HAP-1 (cell line): ENCODE data around the gene CASR.
"Not testable (repeated sequence)": the region's sequence is repeated elsewhere in the genome, so short reads cannot be mapped to it uniquely, and the experiment has no call there.

Experiments used
- DNase-seq, 2 experiments: peaks; one replicate each; pipeline ENCODE4 v3.0.0-alpha.2; 2016 to 2020; ENCODE audit warnings: low spot score in 2 of 2
- H3K27me3 ChIP-seq: fragments of 250-450 bp; sonication (Bioruptor Pico); 2 replicates; pipeline ENCODE4 v1.5.1; 2020; ENCODE audit warnings: low read depth, mild to moderate bottlenecking, moderate library complexity
- H3K36me3 ChIP-seq: fragments of 250-450 bp; sonication (Bioruptor Pico); replicated peaks from 2 replicates; pipeline ENCODE4 v1.5.1; 2020; ENCODE audit warnings: mild to moderate bottlenecking
- H3K4me1 ChIP-seq: fragments of 250-450 bp; sonication (Bioruptor Pico); 2 replicates; pipeline ENCODE4 v1.5.1; 2020; ENCODE audit warnings: mild to moderate bottlenecking
- H3K4me3 ChIP-seq: fragments of 250-450 bp; sonication (Bioruptor Pico); 2 replicates; pipeline ENCODE4 v1.5.1; 2020; ENCODE audit warnings: mild to moderate bottlenecking, moderate library complexity
- H3K9me3 ChIP-seq: fragments of 250-450 bp; sonication (Bioruptor Pico); 2 replicates; pipeline ENCODE4 v1.5.1; 2020; ENCODE audit warnings: mild to moderate bottlenecking, moderate library complexity
- in situ Hi-C: fragments of 300-500 bp; cut with MboI; formaldehyde crosslinking; loops from 3 replicates; pipeline ENCODE4 v1.14.3; 2020; ENCODE audit warnings: low sequenced_read_pairs, inconsistent platforms, mixed read lengths

CASR gene

GRCh38 chr3:122183521-122183892 lies at the start of gene CASR:
CASR (plus strand) TSS chr3:122183668; CDS start chr3:122254190, 70,522 bp downstream.
- Histone ChIP-seq H3K36me3 (no peaks in the 10 kb centered on the region), H3K4me3 (no peak within 1 kb of the TSS), H3K27me3 (no peaks in the 10 kb centered on the region), H3K4me1 (no peaks in the 10 kb centered on the region), H3K9me3 (no peaks in the 10 kb centered on the region)
- no peak for DNase-seq
- in situ Hi-C loops: no loop called here

- Histone ChIP-seq H3K27me3 (no peaks in the 10 kb centered on the region), H3K4me3 (no peak overlapping the region), H3K4me1 (no peaks in the 10 kb centered on the region), H3K36me3 (no peaks in the 10 kb centered on the region), H3K9me3 (no peaks in the 10 kb centered on the region)
- DNase-seq: no peak
- in situ Hi-C loops: no loop called here
These were observed 37.0 kb upstream of the CASR start for GRCh38 chr3:122146466-122146865.

DNA sequence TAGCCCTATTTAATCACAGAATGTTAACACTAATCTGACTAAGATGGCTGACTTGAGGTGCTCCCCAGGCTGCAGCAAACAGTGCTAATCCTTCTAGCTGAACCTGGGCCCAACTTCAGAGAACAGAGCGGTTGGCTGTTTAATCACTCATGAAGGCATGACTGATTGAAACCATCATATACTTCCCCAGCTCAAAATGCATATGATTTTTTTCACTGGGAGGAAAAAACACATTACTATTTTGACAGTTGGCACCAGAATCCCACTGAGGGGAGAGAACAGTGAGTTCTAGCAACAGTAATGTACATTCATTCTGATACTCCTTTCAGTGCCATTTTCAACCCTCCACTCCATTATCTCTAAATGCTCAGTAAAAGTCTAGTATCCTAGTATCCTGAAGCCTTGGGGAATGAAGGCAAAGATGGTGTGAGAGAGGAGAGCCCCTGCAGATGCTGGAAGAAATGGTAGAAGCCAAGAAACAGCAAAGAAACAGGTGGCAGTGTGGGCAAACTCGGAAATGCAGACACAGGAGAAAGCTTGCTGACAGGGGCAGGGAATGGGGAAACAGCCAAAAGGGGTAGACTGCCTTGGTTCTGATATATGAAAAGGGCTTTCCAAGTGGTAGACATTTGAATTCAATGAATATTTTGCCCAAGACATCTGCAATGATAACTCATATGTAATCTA lies 34.4 kb upstream of the CASR start:
- H3K27me3 ChIP-seq: no peaks in the 10 kb centered on the region
- in situ Hi-C loops: no loop called here

GRCh38 chr3:122151480-122151879 lies 32.0 kb upstream of the CASR start:
- no peaks in the 10 kb centered on the region for H3K27me3 ChIP-seq
- H3K36me3 ChIP-seq: no peaks in the 10 kb centered on the region
- no peak overlapping the region for H3K4me3 ChIP-seq
- 0 out of 2 replicates have a peak, but pooled peaks cover 2% of the 10 kb centered on the region for H3K9me3 ChIP-seq
- no peak for DNase-seq
- in situ Hi-C loops: no loop called here
- no peaks in the 10 kb centered on the region for H3K4me1 ChIP-seq

More for the DNA sequence above, 34.4 kb upstream of the CASR start:
- no peaks in the 10 kb centered on the region for H3K36me3 ChIP-seq
- H3K4me1 ChIP-seq: no peaks in the 10 kb centered on the region
- H3K4me3 ChIP-seq: no peak overlapping the region
- DNase-seq: no peak
- no peaks in the 10 kb centered on the region for H3K9me3 ChIP-seq

DNA sequence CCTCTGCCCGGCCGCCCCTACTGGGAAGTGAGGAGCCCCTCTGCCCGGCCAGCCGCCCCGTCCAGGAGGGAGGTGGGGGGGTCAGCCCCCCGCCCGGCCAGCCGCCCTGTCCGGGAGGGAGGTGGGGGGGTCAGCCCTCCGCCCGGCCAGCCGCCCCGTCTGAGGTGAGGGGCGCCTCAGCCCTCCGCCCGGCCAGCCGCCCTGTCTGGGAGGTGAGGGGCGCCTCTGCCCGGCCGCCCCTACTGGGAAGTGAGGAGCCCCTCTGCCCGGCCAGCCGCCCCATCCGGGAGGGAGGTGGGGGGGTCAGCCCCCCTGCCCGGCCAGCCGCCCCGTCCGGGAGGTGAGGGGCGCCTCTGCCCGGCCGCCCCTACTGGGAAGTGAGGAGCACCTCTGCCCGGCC lies 18.5 kb upstream of the CASR start:
- in situ Hi-C loops, H3K9me3 ChIP-seq, H3K4me1 ChIP-seq, DNase-seq, H3K4me3 ChIP-seq, H3K36me3 ChIP-seq, H3K27me3 ChIP-seq: not testable (repeated sequence)

DNA sequence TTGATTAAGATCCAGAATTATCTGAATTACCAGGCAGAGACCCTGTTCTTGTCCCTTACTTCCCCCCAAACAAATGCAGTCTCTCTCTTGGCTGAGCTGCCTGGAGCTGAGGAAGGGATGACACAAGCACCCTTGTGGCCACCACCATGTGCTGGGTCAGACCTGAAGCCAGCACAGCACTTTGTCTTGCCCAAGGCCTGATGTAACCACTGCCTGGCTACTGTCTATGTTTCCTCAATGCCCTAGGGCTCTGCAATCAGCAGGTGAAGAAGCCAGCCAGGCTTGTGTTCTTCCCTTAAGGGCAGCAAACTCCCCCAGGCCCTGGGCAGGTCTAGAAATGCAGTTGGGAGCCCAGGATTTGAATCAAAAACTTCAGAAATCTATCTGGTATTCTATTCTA lies 15.8 kb upstream of the CASR start:
- no peaks in the 10 kb centered on the region for H3K9me3 ChIP-seq
- no peaks in the 10 kb centered on the region for H3K4me1 ChIP-seq
- in situ Hi-C loops: no loop called here
- H3K4me3 ChIP-seq: no peak overlapping the region
- no peaks in the 10 kb centered on the region for H3K36me3 ChIP-seq
- no peaks in the 10 kb centered on the region for H3K27me3 ChIP-seq
- DNase-seq: no peak

DNA sequence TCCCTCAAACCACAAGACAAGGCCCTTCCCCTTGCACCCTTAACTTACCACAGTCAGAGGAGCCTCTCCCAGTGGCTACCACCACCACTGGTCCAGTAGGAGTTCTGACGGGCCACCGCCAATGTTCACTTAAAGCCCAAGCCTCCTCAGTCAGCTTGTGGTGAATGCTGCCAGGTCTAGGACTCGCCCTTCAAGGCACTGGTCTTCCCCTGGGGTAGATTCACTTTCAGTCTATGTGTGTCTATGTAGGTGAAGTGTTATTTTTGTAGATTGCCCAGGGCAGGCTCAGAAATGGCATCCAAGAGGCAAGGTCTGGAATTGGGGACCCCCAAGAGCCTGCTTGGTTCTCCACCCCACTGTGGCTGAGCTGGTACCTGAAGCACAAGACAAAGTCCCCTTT lies 15.4 kb upstream of the CASR start:
- H3K4me1 ChIP-seq: no peaks in the 10 kb centered on the region
- H3K27me3 ChIP-seq: no peaks in the 10 kb centered on the region
- H3K36me3 ChIP-seq: no peaks in the 10 kb centered on the region
- in situ Hi-C loops: no loop called here
- H3K9me3 ChIP-seq: no peaks in the 10 kb centered on the region
- no peak overlapping the region for H3K4me3 ChIP-seq
- DNase-seq: no peak

GRCh38 chr3:122169911-122170310 lies 13.6 kb upstream of the CASR start:
- Histone ChIP-seq H3K27me3 (no peaks in the 10 kb centered on the region), H3K36me3 (no peaks in the 10 kb centered on the region), H3K9me3 (no peaks in the 10 kb centered on the region), H3K4me1 (no peaks in the 10 kb centered on the region), H3K4me3 (no peak overlapping the region)
- in situ Hi-C loops: no loop called here
- no peak for DNase-seq

DNA sequence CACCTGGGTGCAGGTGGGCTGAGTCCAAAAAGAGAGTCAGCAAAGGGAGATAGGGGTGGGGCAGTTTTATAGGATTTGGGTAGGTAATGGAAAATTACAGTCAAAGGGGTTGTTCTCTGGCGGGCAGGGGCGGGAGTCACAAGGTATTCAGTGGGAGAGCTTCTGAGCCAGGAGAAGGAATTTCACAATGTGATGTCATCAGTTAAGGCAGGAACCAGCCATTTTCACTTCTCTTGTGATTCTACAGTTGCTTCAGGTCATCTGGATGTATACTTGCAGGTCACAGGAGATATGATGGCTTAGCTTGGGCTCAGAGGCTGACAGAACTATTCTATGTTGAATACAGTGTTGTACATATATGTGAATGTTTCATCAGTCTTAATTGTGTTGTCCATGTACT lies 12.1 kb upstream of the CASR start:
- H3K9me3 ChIP-seq, H3K4me1 ChIP-seq, H3K4me3 ChIP-seq, H3K27me3 ChIP-seq, DNase-seq, H3K36me3 ChIP-seq, in situ Hi-C loops: not testable (repeated sequence)

DNA sequence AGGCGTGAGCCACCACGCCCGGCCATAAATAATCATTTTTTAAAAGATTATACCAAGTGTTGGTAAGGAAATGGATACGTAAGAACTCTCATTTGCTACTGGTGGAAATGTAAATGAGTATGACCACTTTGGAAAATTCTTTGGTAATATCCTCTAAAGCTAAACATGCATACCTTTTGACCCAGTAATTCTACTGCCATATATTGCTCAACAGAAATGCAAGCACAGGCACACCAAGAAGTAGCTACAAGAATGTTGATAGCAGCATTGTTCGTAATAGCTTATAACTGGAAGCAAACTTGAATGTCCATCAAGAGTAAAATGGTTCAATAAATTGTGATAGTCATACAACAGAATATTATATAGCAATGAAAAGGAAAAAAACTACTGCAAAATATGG lies 4.8 kb upstream of the CASR start:
- no peak for DNase-seq
- Histone ChIP-seq H3K36me3 (no peaks in the 10 kb centered on the region), H3K27me3 (no peaks in the 10 kb centered on the region), H3K4me1 (no peaks in the 10 kb centered on the region), H3K4me3 (no peak overlapping the region), H3K9me3 (no peaks in the 10 kb centered on the region)
- in situ Hi-C loops: no loop called here

DNA sequence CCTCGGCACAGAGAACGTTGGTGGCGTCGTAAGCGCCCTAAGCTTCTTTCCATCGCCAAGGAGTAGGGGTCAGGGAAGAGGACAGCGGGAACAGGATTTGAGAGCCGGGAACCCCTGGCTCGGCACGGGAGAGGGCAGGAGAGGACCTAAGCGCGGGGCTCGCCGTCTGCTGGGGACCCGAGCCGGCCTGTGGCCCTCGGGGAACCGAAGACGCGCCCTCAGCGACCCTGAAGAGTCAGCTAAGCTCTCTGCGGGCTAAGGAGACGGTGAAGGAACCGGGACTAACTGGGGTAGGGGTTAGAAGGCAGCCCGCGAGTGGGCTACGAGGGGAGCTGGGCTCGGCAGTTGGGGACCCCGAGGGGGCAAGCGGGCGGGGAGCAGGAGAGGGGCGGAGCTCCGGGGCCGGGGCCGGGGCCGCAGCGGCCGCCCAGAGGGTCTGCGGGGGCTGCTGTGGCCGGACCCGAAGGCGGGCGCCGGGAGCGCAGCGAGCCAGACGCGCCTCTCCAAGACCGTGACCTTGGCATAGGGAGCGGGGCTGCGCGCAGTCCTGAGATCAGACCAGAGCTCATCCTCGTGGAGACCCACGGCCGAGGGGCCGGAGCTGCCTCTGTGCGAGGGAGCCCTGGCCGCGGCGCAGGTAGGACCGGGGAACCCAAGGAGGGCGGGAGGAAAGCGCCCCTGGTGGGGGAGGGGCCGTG lies 574 bp downstream of the CASR start:
- H3K4me1 ChIP-seq: no peaks in the 10 kb centered on the region
- H3K4me3 ChIP-seq: no peak overlapping the region
- no peaks in the 10 kb centered on the region for H3K9me3 ChIP-seq
- H3K27me3 ChIP-seq: no peaks in the 10 kb centered on the region
- no peak for DNase-seq
- in situ Hi-C loops: no loop called here
- H3K36me3 ChIP-seq: no peaks in the 10 kb centered on the region

DNA sequence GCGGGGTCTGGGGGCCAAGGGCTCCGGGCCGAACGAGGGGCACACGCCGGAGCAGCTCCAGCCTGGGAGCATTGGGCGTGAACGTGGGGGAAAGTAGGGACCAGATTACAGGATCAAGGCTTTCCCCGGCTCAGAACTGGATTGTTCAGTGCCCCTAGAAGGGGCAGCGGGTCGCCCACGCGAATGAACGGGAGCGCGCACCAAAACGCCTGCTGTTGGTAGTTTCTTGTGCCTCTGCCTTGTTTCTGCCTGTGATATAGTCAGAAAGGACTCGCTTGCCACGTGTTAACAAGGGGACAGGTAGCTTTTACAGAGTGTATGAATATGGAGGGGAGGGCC lies 1.1 kb downstream of the CASR start:
- no peaks in the 10 kb centered on the region for H3K27me3 ChIP-seq
- H3K4me1 ChIP-seq: no peaks in the 10 kb centered on the region
- no peak overlapping the region for H3K4me3 ChIP-seq
- H3K36me3 ChIP-seq: no peaks in the 10 kb centered on the region
- in situ Hi-C loops: no loop called here
- H3K9me3 ChIP-seq: no peaks in the 10 kb centered on the region
- DNase-seq: no peak

DNA sequence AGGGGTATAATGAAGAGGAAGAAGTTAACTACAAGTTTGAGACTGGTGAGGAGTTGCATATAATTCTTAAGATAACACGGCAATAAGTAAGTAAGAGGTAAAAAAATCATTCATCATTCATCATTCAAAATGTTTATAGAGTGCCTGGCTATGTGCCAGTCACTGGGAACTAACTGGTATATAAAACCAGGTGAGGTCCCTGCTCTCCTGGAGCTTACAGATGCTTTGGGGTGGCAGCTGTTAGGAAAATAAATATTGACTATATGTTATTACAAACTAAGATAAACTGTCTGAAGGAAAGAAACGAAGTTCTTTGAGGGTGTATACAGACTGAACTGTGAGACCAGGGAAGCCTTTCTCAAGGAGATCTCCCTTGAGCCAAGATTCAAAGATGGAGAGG lies 2.9 kb downstream of the CASR start:
- no peak for DNase-seq
- Histone ChIP-seq H3K4me3 (no peak overlapping the region), H3K27me3 (no peaks in the 10 kb centered on the region), H3K36me3 (no peaks in the 10 kb centered on the region), H3K9me3 (no peaks in the 10 kb centered on the region), H3K4me1 (no peaks in the 10 kb centered on the region)
- in situ Hi-C loops: no loop called here

GRCh38 chr3:122188737-122189136 lies 5.3 kb downstream of the CASR start:
- no peaks in the 10 kb centered on the region for H3K9me3 ChIP-seq
- no peaks in the 10 kb centered on the region for H3K27me3 ChIP-seq
- H3K4me3 ChIP-seq: no peak overlapping the region
- DNase-seq: no peak
- H3K36me3 ChIP-seq: no peaks in the 10 kb centered on the region
- in situ Hi-C loops: no loop called here
- no peaks in the 10 kb centered on the region for H3K4me1 ChIP-seq

DNA sequence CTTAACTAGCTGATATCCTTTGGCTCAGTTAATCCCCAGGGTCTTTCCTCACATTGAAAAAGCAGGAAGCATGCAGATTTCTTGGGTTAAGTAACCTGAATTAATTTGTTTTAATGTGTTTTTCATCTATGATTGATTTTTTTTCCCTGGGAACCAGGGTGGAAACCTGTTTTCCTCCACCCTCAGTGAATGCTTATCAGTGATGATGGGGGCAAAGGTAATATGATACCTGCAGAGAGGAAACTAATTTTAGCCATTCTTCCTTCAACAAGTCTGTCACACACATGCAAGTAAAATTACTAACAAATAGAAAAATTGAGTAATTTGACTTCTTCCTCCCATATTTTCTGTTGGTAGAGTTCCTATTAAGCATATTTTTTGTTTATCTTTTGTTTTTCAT lies 5.9 kb downstream of the CASR start:
- in situ Hi-C loops: no loop called here
- no peaks in the 10 kb centered on the region for H3K27me3 ChIP-seq
- no peak for DNase-seq
- H3K4me3 ChIP-seq: no peak overlapping the region
- no peaks in the 10 kb centered on the region for H3K36me3 ChIP-seq
- no peaks in the 10 kb centered on the region for H3K9me3 ChIP-seq
- no peaks in the 10 kb centered on the region for H3K4me1 ChIP-seq
